K562 (cell line): ENCODE measurements around the gene GNG7. TPM values are rescaled to one million over a fixed set of nuclear protein-coding genes. Genes with fewer than 3 reads are reported as not detected.

Experiments used
- CBX2 ChIP-seq: fragments of 200-600 bp; sonication (generic); IDR thresholded peaks from one replicate; pipeline ENCODE4 v1.6.1; 2012; ENCODE audit warnings: mild to moderate bottlenecking, low read length, inconsistent platforms; ENCODE audit not compliant: insufficient read depth, poor library complexity, severe bottlenecking
- CBX5 ChIP-seq: IDR thresholded peaks from 2 replicates; pipeline ENCODE4 v1.6.1; 2014; ENCODE audit warnings: low read depth, borderline replicate concordance
- ELF2 ChIP-seq: fragments of 250-450 bp; sonication (Bioruptor Pico); IDR thresholded peaks from 2 replicates; pipeline ENCODE4 v1.5.0; 2021; ENCODE audit warnings: mild to moderate bottlenecking
- GATAD2B ChIP-seq: fragments of 450-650 bp; IDR thresholded peaks from 2 replicates; pipeline ENCODE4 v1.6.1; 2017; ENCODE audit warnings: mild to moderate bottlenecking, borderline replicate concordance
- HDAC1 ChIP-seq, 2 experiments: fragments of 450-650 bp; IDR thresholded peaks; 2 replicates each; pipeline ENCODE4 v1.6.1; 2016 to 2017; ENCODE audit warnings: inconsistent platforms in 1 of 2, mild to moderate bottlenecking in 1 of 2, moderate library complexity in 1 of 2
- HNRNPUL1 ChIP-seq: fragments of 200-400 bp; formaldehyde crosslinking; IDR thresholded peaks from 2 replicates; pipeline ENCODE4 v1.6.1; 2017; ENCODE audit warnings: low read length
- HSF4 ChIP-seq: fragments of 250-450 bp; sonication (Bioruptor Pico); IDR thresholded peaks from 2 replicates; pipeline ENCODE4 v2.1.2; 2022; ENCODE audit warnings: mild to moderate bottlenecking, moderate library complexity, borderline replicate concordance
- NFRKB ChIP-seq: fragments of 450-650 bp; IDR thresholded peaks from 2 replicates; pipeline ENCODE4 v1.6.1; 2016; ENCODE audit warnings: low read depth
- POLR2AphosphoS5 ChIP-seq: IDR thresholded peaks from 2 replicates; pipeline ENCODE4 v1.6.1; 2011; ENCODE audit warnings: mild to moderate bottlenecking, low read depth, low read length, moderate library complexity; ENCODE audit not compliant: control insufficient read depth, insufficient read depth
- POLR2G ChIP-seq: fragments of 200-400 bp; formaldehyde crosslinking; IDR thresholded peaks from 2 replicates; pipeline ENCODE4 v1.6.1; 2017; ENCODE audit warnings: low read depth, mild to moderate bottlenecking, antibody characterized with exemption, low read length, moderate library complexity
- SMAD1 ChIP-seq: fragments of 150-350 bp; IDR thresholded peaks from 2 replicates; pipeline ENCODE4 v1.6.1; 2014; ENCODE audit warnings: low read length, low read depth; ENCODE audit not compliant: partially characterized antibody
- ZBTB8A ChIP-seq: fragments of 450-650 bp; IDR thresholded peaks from 2 replicates; pipeline ENCODE4 v1.6.1; 2018; ENCODE audit warnings: mild to moderate bottlenecking, moderate library complexity; ENCODE audit not compliant: partially characterized antibody
- ZNF121 ChIP-seq: sonication (generic); formaldehyde crosslinking; conservative IDR thresholded peaks from 2 replicates; pipeline ENCODE4 v1.8.0; 2022; ENCODE audit warnings: missing genetic modification reagents
- ZNF165 ChIP-seq: fragments of 250-450 bp; sonication (Bioruptor Pico); IDR thresholded peaks from 2 replicates; pipeline ENCODE4 v1.4.0; 2020; ENCODE audit warnings: borderline replicate concordance
- ZNF785 ChIP-seq: fragments of 250-450 bp; sonication (Bioruptor Pico); IDR thresholded peaks from 2 replicates; pipeline ENCODE4 v1.4.0; 2020; ENCODE audit warnings: mild to moderate bottlenecking
- polyA plus RNA-seq, 8 experiments: library from polyadenylated mRNA; depleted of rRNA in 4 of 8; stranded (reverse) in 5 of 8; unstranded in 3 of 8; fragments of >200 nt; fragmentation: Nextera tagmentation in 2 of 8; fragmentation: Illumina TruSeq in 1 of 8; extraction: Ambion mirVana in 2 of 8; extraction: Trizol in 1 of 8; gene quantifications; 2 replicates each; pipeline versions ENCODE4 v1.2.1 to v1.2.3, GENCODE V29; 2011 to 2014; ENCODE audit warnings: inconsistent platforms in 1 of 8, missing spikeins in 1 of 8
- total RNA-seq, 7 experiments: library from RNA; depleted of rRNA in 6 of 7; stranded (reverse); fragments of >200 nt in 6 of 7; fragmentation: Illumina TruSeq in 2 of 7; extraction: Trizol in 2 of 7; gene quantifications; 2 replicates each; pipeline versions ENCODE4 v1.2.1 to v1.2.3, GENCODE V29; 2011 to 2021; ENCODE audit warnings: low replicate concordance in 1 of 7
- TF ChIP-seq, protein P1 (sequence below): IDR thresholded peaks from 2 replicates; pipeline ENCODE4 v1.6.1; 2014; ENCODE audit warnings: antibody characterized with exemption
- TF ChIP-seq, protein P2 (sequence below): fragments of 450-650 bp; formaldehyde crosslinking; IDR thresholded peaks from 2 replicates; pipeline ENCODE4 v1.4.0; 2020; ENCODE audit warnings: mild to moderate bottlenecking, moderate library complexity
- TF ChIP-seq, protein P3 (sequence below): fragments of 450-650 bp; formaldehyde crosslinking; IDR thresholded peaks from 2 replicates; pipeline ENCODE4 v1.4.0; 2020; ENCODE audit warnings: mild to moderate bottlenecking
- TF ChIP-seq, protein P4 (sequence below), 2 experiments: fragments of 450-650 bp; conservative IDR thresholded peaks; 2 replicates each; pipeline ENCODE4 v1.6.1; 2017; ENCODE audit warnings: mild to moderate bottlenecking in 2 of 2, moderate library complexity in 2 of 2
- TF ChIP-seq, protein P5 (sequence below): fragments of 450-650 bp; formaldehyde crosslinking; IDR thresholded peaks from 2 replicates; pipeline ENCODE4 v1.4.0; 2020; ENCODE audit warnings: mild to moderate bottlenecking, moderate library complexity

Gene GNG7
- total and polyA plus RNA-seq, 9 of the 15 experiments (the other 6 are each of a cell fraction or from before 2014, with no cell fraction given), result 0.01 to 0.20 (median 0.06) TPM; not detected in 1

DNA sequence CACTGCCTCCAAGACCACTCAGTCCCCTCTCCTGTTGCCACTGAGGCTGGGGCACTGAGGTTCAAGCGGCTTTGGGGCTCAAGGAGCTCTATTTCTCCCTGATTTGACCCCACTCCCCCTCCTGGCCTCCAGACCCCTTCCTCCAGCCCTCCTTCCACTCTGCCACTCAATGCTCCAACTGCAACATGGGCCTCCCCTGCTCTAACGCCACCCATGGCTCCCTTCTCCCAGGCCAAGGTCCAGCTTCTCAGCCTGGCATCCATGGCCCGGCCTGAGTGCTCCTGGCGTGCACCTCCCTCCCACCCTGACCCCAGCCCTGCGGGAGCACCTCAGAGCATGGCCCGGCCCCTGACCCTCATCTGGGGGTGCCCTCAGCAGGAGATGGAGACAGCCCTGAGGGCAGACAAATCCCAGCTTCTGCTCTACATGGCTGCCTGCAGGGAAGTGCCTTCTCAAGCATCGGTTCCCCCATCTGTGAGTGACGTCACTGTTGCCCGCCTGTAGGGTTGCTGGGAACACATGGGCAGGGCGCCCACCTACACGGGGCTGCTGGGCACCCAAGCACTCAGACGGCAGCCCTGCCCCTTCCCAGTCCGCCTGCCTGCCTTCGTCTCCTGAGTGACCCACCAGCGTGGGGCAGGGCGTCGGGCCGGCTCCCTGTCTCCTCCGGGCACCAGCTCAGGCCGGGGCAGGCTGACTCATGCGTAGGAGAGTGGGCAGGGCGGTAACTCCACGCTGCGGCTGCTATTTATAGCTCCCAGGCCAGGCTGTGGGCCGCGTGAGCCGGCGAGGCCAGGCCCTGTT is 20.2 kb upstream of the GNG7 start (continued):
- TF ChIP-seq POLR2G (peak; percentile 66; the same call in 1 of the 2 replicates), CBX2 (no peak), ELF2 (CRISPR knock-in tag) (no peak), SMAD1 (no peak), ZNF785 (CRISPR knock-in tag) (no peak), ZNF165 (CRISPR knock-in tag) (no peak), CBX5 (no peak), ZBTB8A (no peak), GATAD2B (peak; percentile 57; the same call in 1 of the 2 replicates), ZNF121 (CRISPR knock-in tag) (no peak), HSF4 (CRISPR knock-in tag) (no peak), HNRNPUL1 (no peak), HDAC1 (IDR thresholded peaks at IDR 0.05) (no peak), POLR2AphosphoS5 (no peak), NFRKB (no peak)
- TF ChIP-seq, protein P1, sequence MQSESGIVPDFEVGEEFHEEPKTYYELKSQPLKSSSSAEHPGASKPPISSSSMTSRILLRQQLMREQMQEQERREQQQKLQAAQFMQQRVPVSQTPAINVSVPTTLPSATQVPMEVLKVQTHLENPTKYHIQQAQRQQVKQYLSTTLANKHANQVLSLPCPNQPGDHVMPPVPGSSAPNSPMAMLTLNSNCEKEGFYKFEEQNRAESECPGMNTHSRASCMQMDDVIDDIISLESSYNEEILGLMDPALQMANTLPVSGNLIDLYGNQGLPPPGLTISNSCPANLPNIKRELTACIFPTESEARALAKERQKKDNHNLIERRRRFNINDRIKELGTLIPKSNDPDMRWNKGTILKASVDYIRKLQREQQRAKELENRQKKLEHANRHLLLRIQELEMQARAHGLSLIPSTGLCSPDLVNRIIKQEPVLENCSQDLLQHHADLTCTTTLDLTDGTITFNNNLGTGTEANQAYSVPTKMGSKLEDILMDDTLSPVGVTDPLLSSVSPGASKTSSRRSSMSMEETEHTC, result no peak
- TF ChIP-seq, protein P2, sequence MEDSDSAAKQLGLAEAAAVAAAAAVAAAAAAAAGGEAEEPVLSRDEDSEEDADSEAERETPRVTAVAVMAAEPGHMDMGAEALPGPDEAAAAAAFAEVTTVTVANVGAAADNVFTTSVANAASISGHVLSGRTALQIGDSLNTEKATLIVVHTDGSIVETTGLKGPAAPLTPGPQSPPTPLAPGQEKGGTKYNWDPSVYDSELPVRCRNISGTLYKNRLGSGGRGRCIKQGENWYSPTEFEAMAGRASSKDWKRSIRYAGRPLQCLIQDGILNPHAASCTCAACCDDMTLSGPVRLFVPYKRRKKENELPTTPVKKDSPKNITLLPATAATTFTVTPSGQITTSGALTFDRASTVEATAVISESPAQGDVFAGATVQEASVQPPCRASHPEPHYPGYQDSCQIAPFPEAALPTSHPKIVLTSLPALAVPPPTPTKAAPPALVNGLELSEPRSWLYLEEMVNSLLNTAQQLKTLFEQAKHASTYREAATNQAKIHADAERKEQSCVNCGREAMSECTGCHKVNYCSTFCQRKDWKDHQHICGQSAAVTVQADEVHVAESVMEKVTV (CRISPR knock-in tag), result no peak
- TF ChIP-seq, protein P3, sequence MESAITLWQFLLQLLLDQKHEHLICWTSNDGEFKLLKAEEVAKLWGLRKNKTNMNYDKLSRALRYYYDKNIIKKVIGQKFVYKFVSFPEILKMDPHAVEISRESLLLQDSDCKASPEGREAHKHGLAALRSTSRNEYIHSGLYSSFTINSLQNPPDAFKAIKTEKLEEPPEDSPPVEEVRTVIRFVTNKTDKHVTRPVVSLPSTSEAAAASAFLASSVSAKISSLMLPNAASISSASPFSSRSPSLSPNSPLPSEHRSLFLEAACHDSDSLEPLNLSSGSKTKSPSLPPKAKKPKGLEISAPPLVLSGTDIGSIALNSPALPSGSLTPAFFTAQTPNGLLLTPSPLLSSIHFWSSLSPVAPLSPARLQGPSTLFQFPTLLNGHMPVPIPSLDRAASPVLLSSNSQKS, result no peak
- TF ChIP-seq, protein P4, sequence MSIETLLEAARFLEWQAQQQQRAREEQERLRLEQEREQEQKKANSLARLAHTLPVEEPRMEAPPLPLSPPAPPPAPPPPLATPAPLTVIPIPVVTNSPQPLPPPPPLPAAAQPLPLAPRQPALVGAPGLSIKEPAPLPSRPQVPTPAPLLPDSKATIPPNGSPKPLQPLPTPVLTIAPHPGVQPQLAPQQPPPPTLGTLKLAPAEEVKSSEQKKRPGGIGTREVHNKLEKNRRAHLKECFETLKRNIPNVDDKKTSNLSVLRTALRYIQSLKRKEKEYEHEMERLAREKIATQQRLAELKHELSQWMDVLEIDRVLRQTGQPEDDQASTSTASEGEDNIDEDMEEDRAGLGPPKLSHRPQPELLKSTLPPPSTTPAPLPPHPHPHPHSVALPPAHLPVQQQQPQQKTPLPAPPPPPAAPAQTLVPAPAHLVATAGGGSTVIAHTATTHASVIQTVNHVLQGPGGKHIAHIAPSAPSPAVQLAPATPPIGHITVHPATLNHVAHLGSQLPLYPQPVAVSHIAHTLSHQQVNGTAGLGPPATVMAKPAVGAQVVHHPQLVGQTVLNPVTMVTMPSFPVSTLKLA (conservative IDR thresholded peaks at IDR 0.05), result peak in 1 of 2 experiments; percentile 33; a peak in 1 of 4 replicates
- TF ChIP-seq, protein P5, sequence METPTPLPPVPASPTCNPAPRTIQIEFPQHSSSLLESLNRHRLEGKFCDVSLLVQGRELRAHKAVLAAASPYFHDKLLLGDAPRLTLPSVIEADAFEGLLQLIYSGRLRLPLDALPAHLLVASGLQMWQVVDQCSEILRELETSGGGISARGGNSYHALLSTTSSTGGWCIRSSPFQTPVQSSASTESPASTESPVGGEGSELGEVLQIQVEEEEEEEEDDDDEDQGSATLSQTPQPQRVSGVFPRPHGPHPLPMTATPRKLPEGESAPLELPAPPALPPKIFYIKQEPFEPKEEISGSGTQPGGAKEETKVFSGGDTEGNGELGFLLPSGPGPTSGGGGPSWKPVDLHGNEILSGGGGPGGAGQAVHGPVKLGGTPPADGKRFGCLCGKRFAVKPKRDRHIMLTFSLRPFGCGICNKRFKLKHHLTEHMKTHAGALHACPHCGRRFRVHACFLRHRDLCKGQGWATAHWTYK, result peak; percentile 65; the same call in 1 of the 2 replicates
